GM18909 (cell line): ENCODE measurements around the gene GPR143.

Source experiments
- ATAC-seq: cut with Tn5 transposase; IDR thresholded peaks from one replicate; pipeline ENCODE4 v1.9.1; 2021; ENCODE audit warnings: mild to moderate bottlenecking; ENCODE audit not compliant: unreplicated experiment, poor library complexity

GPR143 gene

GRCh38 chrX:9677098-9677739, 88.4 kb downstream of the GPR143 start:
- ATAC-seq: peak; percentile 99

- no peak for ATAC-seq
Measured at GRCh38 chrX:9676738-9677097, 88.9 kb downstream of the GPR143 start.

GRCh38 chrX:9676306-9676705, 89.3 kb downstream of the GPR143 start:
- no peak for ATAC-seq
